ENCODE data around the gene CTNND2. TPM values are rescaled to one million over a fixed set of nuclear protein-coding genes. Genes with fewer than 3 reads are reported as not detected.

Gene CTNND2
- total and polyA plus RNA-seq, 10 of the 15 experiments (the other 5 are each of a cell fraction or from before 2014, with no cell fraction given) = 0.02 to 0.16 (median 0.04) TPM; not detected in 7

DNA sequence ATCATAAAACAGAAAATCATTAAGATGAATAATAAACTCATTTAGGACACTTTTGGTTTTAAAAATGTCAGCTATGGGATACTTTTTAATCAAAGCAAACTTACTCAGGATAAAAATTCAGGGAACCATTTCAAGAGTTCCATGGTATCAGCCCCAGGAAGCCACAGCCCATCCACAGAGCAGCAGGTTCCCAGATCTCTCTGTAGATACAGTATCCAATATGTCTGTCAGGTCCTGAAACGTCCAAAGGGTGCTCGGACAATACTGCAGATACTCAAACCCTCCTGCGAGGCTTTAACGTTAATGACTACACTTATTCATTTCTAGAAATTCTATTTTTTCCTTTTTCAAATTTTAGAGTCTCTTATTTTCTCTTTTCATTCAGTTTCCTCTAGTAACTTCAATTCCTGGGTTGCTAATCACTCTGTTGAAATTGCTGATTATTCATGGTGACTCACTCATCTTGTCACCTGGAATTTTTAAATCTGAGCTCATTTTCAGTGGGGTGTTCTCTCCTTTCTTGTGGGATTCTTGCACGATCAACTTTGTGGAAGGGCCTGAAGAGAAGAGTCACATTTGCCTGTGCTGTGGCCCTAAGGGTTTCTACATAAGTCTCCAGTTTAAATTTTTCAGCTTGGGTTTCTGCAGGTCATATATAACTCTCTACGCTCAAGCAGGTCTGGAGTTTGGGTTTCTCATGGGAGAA lies 435.8 kb downstream of the CTNND2 start:
- TF ChIP-seq ZNF217 (IDR thresholded peaks at IDR 0.05) = no peak
- no peak for TF ChIP-seq CHD1 (IDR thresholded peaks at IDR 0.05; ENCODE audit: low read depth, low read length)
- TF ChIP-seq PAX8 (IDR thresholded peaks at IDR 0.05) = no peak
- TF ChIP-seq ASH2L (IDR thresholded peaks at IDR 0.05; ENCODE audit: borderline replicate concordance, low read depth) = no peak
- TF ChIP-seq CBX3 (IDR thresholded peaks at IDR 0.05; ENCODE audit: borderline replicate concordance, low read depth) = no peak
- TF ChIP-seq, protein P1, sequence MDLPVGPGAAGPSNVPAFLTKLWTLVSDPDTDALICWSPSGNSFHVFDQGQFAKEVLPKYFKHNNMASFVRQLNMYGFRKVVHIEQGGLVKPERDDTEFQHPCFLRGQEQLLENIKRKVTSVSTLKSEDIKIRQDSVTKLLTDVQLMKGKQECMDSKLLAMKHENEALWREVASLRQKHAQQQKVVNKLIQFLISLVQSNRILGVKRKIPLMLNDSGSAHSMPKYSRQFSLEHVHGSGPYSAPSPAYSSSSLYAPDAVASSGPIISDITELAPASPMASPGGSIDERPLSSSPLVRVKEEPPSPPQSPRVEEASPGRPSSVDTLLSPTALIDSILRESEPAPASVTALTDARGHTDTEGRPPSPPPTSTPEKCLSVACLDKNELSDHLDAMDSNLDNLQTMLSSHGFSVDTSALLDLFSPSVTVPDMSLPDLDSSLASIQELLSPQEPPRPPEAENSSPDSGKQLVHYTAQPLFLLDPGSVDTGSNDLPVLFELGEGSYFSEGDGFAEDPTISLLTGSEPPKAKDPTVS (IDR thresholded peaks at IDR 0.05; ENCODE audit: low read depth, low read length) = no peak
- TF ChIP-seq, protein P2, sequence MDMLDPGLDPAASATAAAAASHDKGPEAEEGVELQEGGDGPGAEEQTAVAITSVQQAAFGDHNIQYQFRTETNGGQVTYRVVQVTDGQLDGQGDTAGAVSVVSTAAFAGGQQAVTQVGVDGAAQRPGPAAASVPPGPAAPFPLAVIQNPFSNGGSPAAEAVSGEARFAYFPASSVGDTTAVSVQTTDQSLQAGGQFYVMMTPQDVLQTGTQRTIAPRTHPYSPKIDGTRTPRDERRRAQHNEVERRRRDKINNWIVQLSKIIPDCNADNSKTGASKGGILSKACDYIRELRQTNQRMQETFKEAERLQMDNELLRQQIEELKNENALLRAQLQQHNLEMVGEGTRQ (IDR thresholded peaks at IDR 0.05; ENCODE audit: borderline replicate concordance, low read depth, low read length) = no peak
- TF ChIP-seq, protein P3, sequence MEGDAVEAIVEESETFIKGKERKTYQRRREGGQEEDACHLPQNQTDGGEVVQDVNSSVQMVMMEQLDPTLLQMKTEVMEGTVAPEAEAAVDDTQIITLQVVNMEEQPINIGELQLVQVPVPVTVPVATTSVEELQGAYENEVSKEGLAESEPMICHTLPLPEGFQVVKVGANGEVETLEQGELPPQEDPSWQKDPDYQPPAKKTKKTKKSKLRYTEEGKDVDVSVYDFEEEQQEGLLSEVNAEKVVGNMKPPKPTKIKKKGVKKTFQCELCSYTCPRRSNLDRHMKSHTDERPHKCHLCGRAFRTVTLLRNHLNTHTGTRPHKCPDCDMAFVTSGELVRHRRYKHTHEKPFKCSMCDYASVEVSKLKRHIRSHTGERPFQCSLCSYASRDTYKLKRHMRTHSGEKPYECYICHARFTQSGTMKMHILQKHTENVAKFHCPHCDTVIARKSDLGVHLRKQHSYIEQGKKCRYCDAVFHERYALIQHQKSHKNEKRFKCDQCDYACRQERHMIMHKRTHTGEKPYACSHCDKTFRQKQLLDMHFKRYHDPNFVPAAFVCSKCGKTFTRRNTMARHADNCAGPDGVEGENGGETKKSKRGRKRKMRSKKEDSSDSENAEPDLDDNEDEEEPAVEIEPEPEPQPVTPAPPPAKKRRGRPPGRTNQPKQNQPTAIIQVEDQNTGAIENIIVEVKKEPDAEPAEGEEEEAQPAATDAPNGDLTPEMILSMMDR (IDR thresholded peaks at IDR 0.05 in 2 of 3, conservative IDR thresholded peaks at IDR 0.05 in 1 of 3; ENCODE audit: control insufficient read depth in 2 of 3, extremely low read depth in 1 of 3, insufficient read depth in 1 of 3, low read depth in 3 of 3, low read length in 3 of 3) = no peak
- no TSS peak for BruUV-seq (replicated peaks)
- ATAC-seq (no peak), FAIRE-seq (no peak), DNase-seq (ENCODE audit: low read depth, low spot score) (no peak)
- ChIA-PET SMC1A (ENCODE audit: uncharacterized antibody, unreplicated experiment) (no interaction called here), RAD21 (ENCODE audit: unreplicated experiment) (no interaction called here), POLR2A (no interaction called here), CTCF (no interaction called here)
- no peak overlapping the region for H3K9ac ChIP-seq (ENCODE audit: control insufficient read depth, insufficient read depth, low read length)
- no peak overlapping the region for H2AFZ ChIP-seq (ENCODE audit: control insufficient read depth, low read depth, low read length)
- H3K4me3 ChIP-seq = no peak overlapping the region
- H3K9me3 ChIP-seq (replicated peaks; ENCODE audit: control insufficient read depth, insufficient read depth, low read length) = no peaks in the 10 kb centered on the region
- no peaks in the 10 kb centered on the region for H3K36me3 ChIP-seq (ENCODE audit: control insufficient read depth in 2 of 2, insufficient read depth in 2 of 2, low read length in 1 of 2)
- no peaks in the 10 kb centered on the region for H3K79me2 ChIP-seq (ENCODE audit: control insufficient read depth, insufficient read depth, low read length)
- H3K27me3 ChIP-seq (replicated peaks in 1 of 2; ENCODE audit: control insufficient read depth in 2 of 2, insufficient read depth in 2 of 2, low read length in 1 of 2) = no peaks in the 10 kb centered on the region
- intact Hi-C loops (cut with micrococcal nuclease; ENCODE audit: unreplicated experiment) (no loop called here), in situ Hi-C loops (cut with MboI) (no loop called here)
- WGBS (ENCODE audit: insufficient coverage, insufficient replicate concordance, low lambda C conversion rate, missing lambda C conversion rate) = 19% methylated on average over 6 of the region's 6 CpGs
- no peak overlapping the region for H3K27ac ChIP-seq (ENCODE audit: control insufficient read depth, insufficient read depth)
- H4K20me1 ChIP-seq (ENCODE audit: control insufficient read depth, insufficient read depth) = no peaks in the 10 kb centered on the region
- no peak overlapping the region for H3K4me2 ChIP-seq (ENCODE audit: control insufficient read depth, insufficient read depth)
- no peaks in the 10 kb centered on the region for H3K4me1 ChIP-seq (ENCODE audit: control insufficient read depth, insufficient read depth, low read length)

Data from GM12878 (cell line).